Measurements from ENCODE around the gene CCS.
"Not testable (repeated sequence)": the region's sequence is repeated elsewhere in the genome, so short reads cannot be mapped to it uniquely, and the experiment has no call there.

CCS gene

DNA sequence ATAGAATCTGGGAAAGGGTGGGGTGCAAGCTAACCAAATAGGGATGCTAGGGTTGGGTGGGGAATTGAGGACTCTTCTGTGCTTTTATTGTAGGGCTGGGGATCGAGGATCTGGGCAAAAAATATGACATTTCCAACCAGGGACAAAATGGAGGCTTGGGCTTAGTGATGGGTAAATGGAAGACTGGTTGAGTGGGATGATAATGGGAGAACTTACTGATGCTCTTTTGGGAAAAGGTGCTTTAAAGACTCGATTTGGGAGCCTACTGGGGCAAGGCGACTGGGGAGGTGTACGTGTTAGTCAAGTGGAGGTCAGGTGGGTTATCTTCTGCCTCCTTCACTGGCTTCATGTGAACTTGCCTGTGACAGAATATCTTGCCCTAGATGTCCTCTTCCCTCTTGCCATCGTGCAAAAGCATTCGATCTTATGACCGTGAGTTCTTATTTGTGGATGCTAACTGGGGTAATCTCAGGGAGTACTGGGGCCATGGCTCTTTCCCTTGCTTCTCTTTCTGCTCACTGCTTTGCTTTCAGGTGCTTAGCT, 35.1 kb downstream of the CCS start:
- DNase-seq: no peak

- no peak for DNase-seq
Measured at GRCh38 chr11:66629356-66629755, 36.4 kb downstream of the CCS start.

- no peak for DNase-seq
Measured at GRCh38 chr11:66631883-66632282, 38.9 kb downstream of the CCS start.

GRCh38 chr11:66632952-66633351, 40.0 kb downstream of the CCS start:
- no peak for DNase-seq

DNA sequence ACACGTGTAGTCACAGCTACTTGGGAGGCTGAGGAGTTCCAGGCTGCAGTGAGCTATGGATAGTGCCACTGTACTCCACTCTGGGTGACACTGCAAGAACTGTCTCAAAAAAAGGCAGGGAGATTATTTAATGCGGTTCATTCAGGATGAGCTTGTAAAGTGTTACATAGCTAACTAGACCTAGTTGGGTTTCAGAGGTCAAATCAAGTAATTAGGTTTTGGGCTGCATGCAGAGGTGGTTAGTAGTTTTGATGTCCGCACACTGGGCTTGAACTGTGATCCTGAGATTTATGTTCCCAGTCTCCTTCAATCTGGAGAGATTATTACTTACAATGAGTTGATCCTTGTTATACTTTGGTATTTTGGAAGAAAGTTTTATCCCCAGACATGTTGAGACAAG, 43.4 kb downstream of the CCS start:
- no peak for DNase-seq

GRCh38 chr11:66637557-66638176, 44.7 kb downstream of the CCS start:
- peak; percentile 21 for DNase-seq

DNA sequence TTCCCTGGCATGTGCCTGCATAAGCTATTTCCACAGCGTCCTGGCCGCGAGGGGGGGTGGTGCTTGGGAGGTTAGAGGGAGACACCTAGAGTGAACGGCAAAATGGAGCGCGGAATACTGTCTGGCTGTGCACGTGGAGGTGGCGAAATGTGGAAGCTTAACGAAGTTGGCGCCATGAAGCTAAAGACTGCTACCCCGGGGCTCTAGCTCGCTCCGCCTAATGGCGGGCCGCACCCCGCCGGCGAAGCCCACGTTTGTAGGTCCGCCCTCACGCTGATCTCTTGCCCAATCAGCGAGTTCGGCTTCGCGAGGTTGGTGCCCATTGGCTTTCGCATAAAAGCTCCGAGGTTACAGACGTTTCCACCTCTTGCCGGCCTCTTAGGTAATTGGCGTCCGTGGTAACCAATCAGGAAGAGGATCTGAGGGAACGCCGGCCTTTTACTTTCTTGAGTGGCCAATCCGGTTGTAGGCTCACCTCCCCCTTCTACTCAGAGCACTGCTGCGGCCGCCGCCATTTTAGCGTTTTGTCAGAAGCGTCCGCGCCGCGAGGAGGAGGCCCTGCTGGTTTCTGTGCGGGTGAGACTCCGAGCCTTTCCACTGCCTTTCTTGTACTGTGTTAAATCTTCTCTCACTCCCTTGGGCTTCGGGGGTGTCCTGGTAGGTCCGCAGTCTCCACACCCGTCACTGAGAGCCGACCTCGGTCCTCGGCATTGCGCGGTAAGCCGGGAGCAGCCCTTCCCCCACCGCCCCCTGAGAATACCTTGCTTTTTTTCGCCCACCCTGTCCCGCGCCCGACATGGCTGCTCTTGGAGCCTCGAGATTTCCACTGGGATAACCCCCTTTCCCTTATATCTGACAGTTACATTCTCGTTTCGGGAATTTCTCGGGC, 45.4 kb downstream of the CCS start, which contains the start of gene RBM4:
TSS of gene RBM4 (plus strand) at position 527 of the 889 bp plus-strand sequence. CDS start 1,009 bp downstream, outside the sequence.
- peak; percentile 86 for DNase-seq

DNA sequence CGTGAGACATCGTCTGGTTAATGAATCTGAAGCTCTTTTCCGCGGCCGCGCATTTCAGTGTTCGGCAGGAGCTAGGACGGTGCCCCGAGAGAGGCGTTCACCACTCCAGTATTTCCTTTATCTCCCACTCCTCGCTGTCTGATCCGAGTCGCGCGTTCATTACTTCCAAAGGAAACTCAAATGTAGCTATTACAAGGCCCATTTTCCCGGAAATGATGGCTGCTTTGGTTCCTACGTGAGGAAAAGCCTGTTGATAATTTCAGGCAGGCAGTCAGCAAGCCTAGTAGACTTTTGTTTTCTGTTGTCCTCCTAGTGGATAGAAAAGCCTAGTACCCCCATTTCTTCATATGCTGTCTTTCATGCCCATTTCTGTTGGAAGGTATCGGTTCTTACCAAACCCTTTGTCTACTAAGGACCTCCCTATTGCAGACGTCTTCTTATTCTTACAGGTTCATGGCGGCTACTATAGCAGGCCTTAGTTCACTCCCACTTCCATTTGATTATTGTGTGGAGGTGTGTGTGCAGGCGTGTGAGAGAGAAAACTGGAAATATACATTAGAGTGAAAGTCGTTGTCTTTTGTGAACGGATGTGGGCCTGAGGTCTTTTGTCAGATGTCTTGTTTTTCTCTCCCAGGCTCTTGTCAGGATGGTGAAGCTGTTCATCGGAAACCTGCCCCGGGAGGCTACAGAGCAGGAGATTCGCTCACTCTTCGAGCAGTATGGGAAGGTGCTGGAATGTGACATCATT, 46.3 kb downstream of the CCS start:
- DNase-seq: peak; percentile 21

DNA sequence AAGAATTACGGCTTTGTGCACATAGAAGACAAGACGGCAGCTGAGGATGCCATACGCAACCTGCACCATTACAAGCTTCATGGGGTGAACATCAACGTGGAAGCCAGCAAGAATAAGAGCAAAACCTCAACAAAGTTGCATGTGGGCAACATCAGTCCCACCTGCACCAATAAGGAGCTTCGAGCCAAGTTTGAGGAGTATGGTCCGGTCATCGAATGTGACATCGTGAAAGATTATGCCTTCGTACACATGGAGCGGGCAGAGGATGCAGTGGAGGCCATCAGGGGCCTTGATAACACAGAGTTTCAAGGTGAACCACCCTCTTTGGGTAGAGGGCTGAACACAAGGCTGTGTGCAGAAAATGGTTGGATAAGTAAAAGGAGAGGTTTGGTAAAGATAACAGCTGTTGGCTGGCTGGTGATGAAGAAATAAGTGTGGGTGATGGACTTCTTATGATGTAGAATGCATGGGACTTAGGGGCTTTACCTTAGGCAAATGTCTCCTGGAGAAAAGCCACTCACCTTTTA, 46.9 kb downstream of the CCS start:
- not testable (repeated sequence) for DNase-seq

- no peak for DNase-seq
Measured at GRCh38 chr11:66641834-66642233, 48.8 kb downstream of the CCS start.

GRCh38 chr11:66643745-66644437, 50.9 kb downstream of the CCS start:
- no peak for DNase-seq

DNA sequence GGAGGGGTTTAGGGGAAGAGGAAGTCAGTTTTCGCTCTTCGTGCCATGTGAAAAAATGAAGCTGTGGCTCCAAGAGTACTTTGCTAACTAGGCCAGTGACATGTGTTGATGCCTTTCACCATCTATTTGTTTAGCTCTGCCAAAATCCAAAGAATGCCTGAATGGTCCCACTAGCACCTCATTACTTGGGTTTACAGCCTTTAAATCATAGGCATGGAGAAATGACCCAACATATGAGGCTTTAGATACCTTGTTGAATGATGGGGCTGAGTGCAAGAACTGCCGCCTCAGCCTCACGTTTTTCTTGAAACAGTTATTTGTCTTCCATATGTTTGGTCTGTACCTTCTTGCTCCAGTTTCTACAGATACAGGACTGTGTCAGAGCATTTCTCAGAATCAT, 53.8 kb downstream of the CCS start:
- no peak for DNase-seq

GRCh38 chr11:66649903-66650302, 56.9 kb downstream of the CCS start:
- no peak for DNase-seq

GRCh38 chr11:66651016-66651415, 58.0 kb downstream of the CCS start:
- DNase-seq: no peak

DNA sequence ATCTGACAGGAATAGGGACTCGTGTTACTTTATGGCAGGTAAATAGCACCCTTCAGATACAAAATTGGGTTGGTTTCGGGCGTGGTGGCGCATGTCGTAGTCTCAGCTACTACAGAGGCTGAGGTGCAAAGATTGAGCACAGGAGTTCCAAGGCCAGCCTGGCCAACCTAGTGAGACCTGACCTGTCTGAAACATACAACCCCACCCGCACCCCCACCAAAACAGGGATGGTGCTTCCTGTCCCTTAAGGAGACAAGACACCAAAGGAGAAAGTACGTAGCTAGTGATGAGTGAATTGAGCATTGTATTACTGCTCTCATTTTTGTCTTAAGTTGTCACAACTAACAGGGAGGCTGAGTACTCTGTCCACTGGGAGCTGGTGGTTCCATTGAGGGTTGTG, 59.7 kb downstream of the CCS start:
- no peak for DNase-seq

DNA sequence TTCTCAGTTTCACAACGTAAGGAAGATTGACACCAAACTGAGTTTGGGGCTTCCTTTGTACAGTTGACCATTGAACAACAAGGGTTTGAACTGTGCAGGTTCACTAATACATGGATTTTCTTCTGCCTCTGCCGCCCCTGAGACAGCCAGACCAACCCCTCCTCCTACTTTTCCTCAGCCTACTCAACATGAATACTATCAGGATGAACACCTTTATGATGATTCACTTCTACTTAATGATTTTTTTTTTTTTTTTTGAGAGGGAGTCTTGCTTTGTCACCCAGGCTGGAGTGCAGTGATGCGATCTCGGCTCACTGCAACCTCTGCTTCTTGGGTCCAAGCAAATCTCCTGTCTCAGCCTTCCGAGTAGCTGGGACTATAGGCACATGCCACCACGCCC, 60.1 kb downstream of the CCS start:
- DNase-seq: no peak
